ENCODE measurements around the gene REC8.
A peak's percentile ranks its signal among the peaks of the same experiment; 100 is the strongest.

REC8 gene

DNA sequence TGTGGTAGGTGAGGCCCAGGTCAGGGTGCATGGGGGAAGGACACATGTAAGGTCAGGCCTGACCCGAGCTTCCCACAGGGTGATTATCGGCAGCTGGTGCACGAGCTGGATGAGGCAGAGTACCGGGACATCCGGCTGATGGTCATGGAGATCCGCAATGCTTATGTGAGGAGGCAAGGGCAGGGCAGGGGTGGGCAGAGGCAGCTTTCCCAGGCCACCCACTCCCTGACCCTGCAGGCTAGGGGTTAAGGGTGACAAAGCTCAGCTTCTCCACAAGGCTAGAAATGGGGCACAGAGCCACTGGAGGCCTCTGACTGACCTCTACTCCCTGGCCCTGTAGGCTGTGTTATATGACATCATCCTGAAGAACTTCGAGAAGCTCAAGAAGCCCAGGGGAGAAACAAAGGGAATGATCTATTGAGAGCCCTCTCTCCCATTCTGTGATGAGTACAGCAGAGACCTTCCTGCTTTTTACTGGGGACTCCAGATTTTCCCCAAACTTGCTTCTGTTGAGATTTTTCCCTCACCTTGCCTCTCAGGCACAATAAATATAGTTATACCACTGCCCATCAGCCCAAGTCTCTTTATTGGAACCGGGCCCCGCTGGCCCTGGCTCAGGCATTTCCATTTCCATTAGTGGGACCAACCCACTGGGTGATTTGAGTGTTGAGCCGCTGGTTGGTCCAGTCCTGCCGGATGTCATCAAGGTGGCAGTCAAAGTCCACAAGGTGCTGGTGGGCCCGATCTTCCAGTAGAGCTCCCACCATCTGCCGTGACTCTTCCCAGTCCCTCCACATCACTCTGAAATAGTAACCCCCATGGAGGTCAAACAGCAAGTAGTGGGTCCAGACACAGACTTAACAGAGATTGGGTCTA, 33.2 kb upstream of the REC8 start:
- no peak for DNase-seq

DNA sequence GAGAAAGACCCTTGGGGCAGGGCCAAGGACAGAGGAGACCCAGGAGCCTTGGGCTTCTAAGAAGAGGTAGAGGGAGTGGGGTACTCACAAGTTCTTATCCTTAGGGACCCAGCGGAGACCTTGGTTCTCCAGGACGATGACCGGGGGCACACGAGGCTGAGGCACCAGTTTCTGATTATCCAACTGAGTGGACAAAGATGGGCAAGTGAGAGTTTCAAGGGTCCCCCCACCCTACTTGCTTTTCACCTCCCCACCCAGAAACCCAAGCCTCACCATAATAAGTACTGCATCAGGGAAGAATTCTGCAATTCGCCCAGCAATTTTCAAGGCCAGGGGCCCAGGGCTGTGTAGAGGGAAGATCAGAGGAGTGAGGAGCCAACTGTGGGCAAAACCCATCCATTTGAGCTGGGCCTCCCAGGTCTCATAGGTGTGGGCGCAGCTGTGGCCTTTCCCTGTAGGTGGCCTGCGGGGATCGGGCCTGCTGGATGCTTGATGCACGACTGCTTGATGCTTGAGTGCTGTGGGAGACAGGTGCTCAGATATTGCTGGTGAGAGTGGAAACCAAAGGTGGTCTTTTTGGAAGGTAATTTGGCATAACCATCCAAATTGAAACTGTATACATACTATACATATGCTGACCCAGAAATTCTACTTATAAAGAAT, 32.5 kb upstream of the REC8 start:
- DNase-seq, result no peak

DNA sequence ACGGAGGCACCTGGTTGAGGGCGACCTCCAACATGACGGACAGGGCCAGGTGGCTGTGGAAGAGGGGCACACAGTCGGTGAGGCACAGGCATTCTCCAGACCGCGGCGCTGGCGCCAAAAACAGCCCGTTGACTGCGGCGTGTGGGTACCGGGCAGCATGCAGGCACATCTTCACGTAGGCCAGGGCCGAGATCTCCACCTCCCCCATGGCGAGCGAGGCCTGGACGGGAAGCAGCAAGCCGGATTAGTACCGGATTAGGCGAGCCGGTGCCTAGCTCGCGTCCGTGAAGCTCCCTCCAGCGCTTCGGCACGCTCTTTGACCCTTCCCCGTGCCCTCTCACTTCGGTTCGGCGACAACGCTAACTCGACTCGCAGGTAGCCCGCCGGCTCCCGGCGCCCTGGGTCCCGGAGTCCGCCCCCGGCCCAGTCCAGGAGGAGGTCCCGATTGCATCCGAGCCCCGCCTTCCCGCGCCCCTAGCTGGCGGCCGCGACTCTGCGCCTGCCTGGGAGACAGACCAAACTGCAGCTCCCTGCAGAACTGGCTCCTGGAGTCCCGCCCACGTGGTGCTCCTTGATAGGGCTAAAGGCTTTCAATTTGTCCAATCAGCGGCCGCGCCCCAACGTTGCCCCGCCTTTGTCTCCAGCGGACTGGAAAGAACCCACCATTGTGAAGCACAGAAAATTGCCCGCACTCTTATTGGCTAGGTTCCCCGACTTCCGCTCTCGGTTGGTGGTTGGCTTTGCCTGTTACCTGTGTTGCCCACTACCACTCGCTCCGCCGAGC, 30.6 kb upstream of the REC8 start, which contains the start of gene EMC9:
Gene EMC9 (minus strand): TSS at position 495 of the 784 bp plus-strand sequence. CDS start 287 bp downstream, at position 208.
- peak; percentile 99 for DNase-seq

DNA sequence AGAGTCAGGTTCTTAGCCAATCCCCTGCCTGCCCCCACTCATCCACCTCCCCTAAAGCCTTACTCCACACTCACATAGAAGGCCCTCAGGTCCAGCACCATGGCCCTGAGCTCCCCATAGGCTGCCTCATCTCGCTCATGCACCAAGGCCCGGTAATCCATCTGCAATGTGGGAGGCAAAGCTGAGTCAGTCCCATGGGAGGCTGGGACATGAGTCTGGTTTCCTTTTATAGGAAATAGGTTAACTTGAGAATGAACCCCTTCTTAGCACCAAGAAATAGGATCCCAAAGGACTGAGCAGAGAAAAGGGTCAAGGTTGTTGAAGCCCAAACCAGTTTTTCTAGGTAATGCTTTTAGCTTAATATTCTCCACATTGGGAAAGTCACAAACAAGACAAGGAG, 28.4 kb upstream of the REC8 start:
- DNase-seq, result no peak

DNA sequence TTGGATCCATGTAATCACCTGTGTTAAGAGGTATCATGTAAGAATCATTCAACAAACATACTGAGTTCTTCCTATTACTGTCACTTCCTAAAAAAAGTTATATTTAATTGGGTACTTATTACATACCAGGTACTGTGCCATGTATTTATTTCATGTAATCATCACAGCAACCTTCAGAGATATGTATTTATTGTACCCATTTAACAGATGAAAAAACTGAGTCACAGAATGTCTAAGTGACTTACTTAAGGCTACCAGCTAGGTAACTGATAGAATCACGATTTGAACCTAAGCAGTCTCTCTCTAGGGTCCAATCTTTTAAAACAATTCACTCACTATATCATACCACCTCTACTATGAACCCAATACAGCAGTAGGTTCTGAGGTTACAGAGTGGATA, 27.4 kb upstream of the REC8 start:
- DNase-seq, result no peak

DNA sequence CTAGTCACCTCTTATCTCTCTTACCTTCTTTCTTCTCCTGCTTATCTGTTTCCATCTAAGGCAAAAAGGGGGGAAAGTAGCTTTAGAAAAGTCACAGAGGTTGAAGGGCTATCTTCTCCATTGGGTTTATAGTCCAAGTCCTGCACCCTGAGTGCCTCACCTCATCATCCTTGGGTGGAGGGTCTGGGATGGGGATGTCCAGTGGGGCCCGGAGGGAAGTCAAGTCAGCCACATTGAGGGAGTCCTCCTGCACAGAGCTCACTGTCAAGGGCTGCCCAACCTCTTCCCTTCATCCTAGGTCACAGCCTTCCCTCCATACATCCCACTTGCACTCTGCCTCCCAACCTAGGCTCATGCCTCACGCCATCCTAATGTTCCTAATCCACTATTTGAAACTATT, 26.7 kb upstream of the REC8 start:
- no peak for DNase-seq

DNA sequence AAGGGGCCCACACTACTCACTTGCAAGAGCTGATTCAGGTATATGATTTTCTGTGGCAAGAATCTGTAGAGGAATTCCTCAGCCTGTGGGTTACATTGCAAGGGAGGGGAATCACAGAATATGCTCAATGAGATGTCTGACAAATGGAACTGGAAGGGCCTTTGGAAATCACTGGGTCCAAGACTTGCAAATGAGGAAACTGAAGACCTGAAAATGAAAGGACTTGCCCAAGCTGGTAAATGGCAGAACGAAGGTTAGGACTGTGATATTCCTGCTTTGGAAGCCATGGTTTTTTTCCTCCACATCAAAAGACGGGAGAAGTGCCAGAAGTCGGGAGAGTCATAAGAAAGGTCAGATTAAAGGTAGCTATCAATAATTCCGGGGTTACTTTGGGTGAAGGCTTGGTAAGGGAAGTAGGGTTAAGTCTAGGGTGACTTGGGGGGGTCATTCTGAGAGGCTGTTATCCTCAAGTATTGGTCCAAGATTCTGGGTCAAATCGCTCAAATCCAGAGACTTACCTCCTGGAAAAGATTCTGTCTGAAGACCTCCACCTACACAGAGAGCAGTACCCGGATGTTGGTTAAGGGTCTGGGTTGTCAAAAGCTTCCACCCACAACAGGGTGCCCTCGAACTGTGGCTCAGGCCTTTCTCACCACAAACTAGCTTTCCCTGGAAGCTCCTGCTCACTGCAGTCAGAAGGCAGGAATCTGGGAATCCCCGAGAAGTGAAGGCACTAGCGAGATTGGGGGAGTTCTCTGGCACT, 26.0 kb upstream of the REC8 start:
- no peak for DNase-seq

DNA sequence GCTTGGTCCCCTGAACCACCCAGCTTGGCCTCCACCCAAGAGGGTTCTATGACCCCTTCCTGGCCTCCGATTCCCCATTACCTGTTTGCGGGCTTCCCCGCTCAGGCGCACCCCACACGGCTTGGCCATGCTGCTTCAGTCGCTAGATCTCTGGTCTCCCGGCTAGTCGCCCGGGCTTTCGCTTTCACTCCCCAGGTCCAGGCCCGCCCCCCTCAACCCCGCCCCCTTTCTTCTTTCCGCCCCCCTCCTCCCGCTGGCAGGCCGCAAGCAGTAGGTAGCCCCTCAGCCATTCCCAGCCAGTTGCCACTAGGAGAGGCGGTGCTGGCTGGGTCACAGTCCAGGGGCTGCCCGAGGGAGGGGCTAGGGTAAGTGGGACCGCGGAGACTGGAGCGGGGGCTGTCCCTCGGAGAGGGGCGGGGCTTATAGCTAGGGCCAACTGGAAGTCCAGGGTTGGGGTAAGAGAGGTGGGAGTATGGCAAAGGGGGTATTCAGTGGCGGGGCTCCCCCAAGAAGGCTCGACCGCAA, 25.4 kb upstream of the REC8 start, which contains the start of gene PSME2:
Gene PSME2 (minus strand): TSS at position 158 of the 525 bp plus-strand sequence. CDS start 29 bp downstream, at position 129.
- peak; percentile 98 for DNase-seq

DNA sequence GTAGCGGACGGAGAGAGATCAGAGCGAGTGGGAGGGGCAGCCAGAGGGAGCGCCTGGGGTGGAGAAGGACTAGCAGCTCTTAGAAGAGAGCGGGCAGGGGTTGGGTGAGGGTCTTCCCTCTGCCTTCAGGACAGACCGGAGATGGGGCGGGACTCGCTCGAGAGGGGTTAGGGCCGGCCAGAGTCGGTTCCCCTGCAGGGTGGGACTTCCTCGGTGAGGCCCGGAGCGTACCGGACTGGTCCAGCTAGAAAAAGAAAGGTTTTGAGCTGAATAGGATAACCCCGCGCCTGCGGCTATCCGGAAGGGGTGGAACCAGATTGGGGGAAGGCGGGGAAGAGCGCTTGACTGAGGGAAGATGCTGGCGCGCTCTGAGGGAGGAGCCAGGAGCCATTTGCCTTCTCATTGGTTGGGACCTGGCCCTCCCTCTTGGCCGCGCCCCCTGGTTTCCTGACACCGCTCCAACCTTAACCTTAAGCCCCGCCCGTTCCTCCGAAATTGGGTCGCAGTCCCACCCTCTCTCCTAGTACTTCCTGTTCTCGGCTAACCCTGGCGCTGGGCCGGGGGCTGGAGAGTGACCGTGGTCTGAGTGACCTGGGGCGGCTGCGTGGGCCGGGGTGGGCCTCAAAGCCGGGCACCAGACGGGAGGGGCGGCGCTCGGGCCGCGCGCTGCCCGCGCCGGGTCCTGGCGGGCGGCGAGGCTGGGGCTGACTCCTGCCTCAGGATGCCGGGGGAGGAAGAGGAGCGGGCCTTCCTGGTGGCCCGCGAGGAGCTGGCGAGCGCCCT, 24.7 kb upstream of the REC8 start, which contains the start of gene RNF31:
Gene RNF31 (plus strand): TSS at position 521 of the 783 bp plus-strand sequence. CDS start 201 bp downstream, at position 722.
- DNase-seq, result peak; percentile 97

DNA sequence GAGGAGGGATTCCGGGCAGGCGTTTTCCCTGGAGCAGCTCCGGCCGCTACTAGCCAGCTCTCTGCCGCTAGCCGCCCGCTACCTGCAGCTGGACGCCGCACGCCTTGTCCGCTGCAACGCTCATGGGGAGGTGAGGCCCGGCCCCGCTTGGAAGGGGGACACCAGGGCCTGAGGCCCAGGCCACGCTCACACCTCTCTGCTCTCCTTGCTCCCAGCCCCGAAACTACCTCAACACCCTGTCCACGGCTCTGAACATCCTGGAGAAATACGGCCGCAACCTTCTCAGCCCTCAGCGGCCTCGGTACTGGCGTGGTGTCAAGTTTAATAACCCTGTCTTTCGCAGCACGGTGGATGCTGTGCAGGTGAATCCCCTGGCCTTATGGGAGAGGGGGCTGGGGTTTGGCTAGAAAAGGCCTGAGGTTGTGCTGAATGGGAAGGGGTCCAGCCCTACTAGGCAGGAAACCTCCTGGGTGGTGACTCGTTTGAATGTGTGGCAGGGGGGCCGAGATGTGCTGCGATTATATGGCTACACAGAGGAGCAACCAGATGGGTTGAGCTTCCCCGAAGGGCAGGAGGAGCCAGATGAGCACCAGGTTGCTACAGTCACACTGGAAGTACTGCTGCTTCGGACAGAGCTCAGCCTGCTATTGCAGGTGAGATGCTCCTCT, 24.0 kb upstream of the REC8 start:
- DNase-seq, result no peak

DNA sequence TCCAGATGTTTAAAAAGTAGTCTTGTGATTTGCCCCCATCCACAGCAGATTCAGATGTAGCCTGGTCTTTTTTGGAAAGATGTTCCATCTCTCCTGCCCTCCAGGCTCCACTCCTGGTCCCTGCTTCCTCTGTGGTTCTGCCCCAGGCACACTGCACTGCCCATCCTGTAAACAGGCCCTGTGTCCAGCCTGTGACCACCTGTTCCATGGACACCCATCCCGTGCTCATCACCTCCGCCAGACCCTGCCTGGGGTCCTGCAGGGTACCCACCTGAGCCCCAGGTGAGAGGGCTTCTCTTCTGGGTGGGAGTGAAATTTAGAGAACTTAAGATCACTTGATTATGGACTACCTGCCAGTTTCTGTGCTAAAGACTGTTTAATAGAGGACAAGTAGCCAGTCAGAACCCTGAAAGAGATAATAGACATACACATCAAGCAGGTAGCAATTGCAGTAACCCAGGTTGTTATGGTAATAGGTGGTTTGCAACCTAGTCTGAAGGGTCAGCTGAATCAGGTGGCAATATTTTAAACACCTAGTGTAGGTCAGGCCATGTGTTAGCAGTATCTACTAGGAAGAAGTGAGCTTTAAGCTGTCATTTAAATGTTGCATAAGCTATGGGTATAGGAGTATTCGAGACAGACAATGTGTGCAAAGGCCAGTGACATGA, 22.4 kb upstream of the REC8 start:
- no peak for DNase-seq

DNA sequence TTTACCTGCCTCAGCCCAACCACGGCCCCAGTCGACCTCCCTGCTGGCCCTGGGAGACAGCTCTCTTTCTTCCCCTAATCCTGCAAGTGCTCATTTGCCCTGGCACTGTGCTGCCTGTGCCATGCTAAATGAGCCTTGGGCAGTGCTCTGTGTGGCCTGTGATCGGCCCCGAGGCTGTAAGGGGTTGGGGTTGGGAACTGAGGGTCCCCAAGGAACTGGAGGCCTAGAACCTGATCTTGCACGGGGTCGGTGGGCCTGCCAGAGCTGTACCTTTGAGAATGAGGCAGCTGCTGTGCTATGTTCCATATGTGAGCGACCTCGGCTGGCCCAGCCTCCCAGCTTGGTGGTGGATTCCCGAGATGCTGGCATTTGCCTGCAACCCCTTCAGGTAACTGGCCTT, 21.8 kb upstream of the REC8 start:
- DNase-seq, result no peak

DNA sequence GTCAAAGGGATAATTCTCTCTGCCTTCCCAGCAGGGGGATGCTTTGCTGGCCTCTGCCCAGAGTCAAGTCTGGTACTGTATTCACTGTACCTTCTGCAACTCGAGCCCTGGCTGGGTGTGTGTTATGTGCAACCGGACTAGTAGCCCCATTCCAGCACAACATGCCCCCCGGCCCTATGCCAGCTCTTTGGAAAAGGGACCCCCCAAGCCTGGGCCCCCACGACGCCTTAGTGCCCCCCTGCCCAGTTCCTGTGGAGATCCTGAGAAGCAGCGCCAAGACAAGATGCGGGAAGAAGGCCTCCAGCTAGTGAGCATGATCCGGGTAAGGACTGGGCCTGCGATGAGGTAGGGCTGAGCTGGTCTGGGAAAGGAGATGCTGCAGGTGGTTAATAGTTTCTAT, 21.3 kb upstream of the REC8 start:
- no peak for DNase-seq

DNA sequence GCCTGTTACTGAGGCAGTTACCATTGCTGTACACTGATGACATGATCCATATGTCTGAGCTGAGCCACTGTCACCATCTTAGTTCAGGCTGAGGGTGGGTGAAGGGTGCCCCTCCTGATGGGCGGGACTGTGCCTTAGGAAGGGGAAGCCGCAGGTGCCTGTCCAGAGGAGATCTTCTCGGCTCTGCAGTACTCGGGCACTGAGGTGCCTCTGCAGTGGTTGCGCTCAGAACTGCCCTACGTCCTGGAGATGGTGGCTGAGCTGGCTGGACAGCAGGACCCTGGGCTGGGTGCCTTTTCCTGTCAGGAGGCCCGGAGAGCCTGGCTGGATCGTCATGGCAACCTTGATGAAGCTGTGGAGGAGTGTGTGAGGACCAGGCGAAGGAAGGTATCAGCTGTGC, 20.9 kb upstream of the REC8 start:
- no peak for DNase-seq

DNA sequence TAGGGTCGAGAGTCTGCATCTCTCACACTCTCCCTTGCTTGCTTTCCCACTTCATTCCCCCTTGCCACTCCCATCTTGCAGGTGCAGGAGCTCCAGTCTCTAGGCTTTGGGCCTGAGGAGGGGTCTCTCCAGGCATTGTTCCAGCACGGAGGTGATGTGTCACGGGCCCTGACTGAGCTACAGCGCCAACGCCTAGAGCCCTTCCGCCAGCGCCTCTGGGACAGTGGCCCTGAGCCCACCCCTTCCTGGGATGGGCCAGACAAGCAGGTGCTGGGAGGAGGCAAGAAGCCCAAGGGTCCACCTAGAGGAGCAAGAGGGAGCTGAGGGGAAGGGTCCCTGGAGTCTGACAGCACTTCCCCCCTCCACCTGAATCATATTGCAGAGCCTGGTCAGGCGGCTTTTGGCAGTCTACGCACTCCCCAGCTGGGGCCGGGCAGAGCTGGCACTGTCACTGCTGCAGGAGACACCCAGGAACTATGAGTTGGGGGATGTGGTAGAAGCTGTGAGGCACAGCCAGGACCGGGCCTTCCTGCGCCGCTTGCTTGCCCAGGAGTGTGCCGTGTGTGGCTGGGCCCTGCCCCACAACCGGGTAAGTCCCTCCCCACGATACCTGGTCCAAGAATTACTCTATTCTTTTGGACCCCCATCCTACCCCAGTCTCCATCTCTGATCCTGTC, 20.3 kb upstream of the REC8 start:
- DNase-seq, result no peak

DNA sequence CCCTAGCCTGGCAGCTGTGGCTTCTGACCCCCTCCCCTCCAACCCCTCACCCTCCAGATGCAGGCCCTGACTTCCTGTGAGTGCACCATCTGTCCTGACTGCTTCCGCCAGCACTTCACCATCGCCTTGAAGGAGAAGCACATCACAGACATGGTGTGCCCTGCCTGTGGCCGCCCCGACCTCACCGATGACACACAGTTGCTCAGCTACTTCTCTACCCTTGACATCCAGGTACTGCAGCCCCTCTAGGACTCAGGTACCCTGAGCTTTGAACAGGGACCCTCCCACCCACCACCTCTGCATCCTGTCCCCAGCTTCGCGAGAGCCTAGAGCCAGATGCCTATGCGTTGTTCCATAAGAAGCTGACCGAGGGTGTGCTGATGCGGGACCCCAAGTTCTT, 16.8 kb upstream of the REC8 start:
- no peak for DNase-seq

DNA sequence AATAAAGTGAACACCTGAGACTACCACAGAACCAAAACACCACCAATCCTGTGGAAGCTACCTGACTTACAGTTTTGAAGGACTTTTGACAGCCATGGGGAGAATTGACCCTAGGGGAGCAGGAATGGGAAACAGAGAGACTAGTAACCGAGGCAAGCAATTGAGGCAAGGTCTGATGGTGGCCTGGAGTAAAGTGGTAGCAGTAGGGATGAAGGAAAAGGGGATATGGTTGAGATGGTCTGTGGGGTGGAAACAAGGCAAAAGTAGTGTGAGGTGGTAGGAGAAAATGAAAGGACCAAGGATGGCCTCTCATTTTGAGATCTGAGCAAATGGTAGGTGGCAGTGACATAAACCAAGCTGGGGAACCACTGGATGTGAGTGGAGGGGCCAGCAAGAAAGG, 15.0 kb upstream of the REC8 start:
- no peak for DNase-seq

DNA sequence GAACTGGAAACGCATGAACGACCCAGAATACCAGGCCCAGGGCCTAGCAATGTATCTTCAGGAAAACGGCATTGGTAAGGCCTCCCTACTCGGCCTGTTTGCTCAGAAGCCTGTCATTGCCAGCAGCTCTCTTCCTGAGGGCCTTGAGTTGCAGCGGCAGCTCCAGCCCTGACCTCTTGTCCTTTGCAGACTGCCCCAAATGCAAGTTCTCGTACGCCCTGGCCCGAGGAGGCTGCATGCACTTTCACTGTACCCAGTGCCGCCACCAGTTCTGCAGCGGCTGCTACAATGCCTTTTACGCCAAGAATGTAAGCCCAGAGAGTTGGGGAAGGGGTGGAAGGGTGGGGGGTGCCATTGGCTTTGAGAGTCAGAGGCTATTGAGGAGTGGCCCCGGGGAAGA, 14.5 kb upstream of the REC8 start:
- DNase-seq, result no peak

DNA sequence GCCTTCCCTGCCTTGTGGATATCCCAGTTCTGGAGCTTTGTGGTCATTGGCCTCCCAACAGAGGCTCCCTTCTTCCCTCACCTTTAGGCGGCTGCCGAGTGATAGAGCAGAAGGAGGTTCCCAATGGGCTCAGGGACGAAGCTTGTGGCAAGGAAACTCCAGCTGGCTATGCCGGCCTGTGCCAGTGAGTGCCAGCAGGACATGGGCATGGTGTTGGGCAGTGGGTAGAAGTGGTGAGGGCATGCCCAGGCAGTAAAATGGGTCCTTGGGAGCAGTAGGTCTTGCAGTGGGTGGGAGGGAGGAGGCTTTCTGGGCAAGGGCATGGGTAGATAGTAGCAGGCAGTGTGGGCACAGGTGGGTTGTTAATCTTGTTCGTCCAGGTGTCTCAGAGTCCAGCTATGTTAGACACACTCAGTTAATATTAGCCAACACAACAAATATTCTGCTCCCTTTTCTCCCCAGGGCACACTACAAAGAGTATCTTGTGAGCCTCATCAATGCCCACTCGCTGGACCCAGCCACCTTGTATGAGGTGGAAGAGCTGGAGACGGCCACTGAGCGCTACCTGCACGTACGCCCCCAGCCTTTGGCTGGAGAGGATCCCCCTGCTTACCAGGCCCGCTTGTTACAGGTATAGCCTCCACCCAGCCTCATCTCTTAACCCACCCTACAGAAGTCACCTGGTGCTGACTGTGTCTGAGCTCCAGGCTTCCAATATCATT, 11.9 kb upstream of the REC8 start:
- DNase-seq, result no peak
